Prostate gland (tissue), 2 donors: Measurements from ENCODE around the gene MRPL1.

Source experiments
- POLR2A ChIP-seq: fragments of 450-650 bp; IDR thresholded peaks from one replicate; pipeline ENCODE4 v1.6.1; 2016; ENCODE audit warnings: antibody characterized with exemption, mild to moderate bottlenecking
- TF ChIP-seq, protein P1 (sequence below), 4 experiments: fragments of 200-600 bp in 2 of 4; fragments of 450-650 bp in 2 of 4; sonication (generic) in 2 of 4; IDR thresholded peaks; 1 replicate in 3 of 4; 2 replicates in 1 of 4; pipeline ENCODE4 v1.5.1; 2016 to 2019; ENCODE audit warnings: antibody characterized with exemption in 4 of 4, mild to moderate bottlenecking in 2 of 4, moderate library complexity in 2 of 4

GRCh38 chr4:77854431-77855111 is 8.1 kb upstream of the MRPL1 start:
- TF ChIP-seq, protein P1, sequence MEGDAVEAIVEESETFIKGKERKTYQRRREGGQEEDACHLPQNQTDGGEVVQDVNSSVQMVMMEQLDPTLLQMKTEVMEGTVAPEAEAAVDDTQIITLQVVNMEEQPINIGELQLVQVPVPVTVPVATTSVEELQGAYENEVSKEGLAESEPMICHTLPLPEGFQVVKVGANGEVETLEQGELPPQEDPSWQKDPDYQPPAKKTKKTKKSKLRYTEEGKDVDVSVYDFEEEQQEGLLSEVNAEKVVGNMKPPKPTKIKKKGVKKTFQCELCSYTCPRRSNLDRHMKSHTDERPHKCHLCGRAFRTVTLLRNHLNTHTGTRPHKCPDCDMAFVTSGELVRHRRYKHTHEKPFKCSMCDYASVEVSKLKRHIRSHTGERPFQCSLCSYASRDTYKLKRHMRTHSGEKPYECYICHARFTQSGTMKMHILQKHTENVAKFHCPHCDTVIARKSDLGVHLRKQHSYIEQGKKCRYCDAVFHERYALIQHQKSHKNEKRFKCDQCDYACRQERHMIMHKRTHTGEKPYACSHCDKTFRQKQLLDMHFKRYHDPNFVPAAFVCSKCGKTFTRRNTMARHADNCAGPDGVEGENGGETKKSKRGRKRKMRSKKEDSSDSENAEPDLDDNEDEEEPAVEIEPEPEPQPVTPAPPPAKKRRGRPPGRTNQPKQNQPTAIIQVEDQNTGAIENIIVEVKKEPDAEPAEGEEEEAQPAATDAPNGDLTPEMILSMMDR (IDR thresholded peaks at IDR 0.05), result no peak
- TF ChIP-seq POLR2A, result no peak
